CD4-positive, alpha-beta T cell treated with Interleukin-6 for 4 hours (primary cell): ENCODE results near the gene ASB1.

Experiments used
- DNase-seq: peaks from one replicate; pipeline ENCODE4 v3.0.0-alpha.2; 2020; ENCODE audit warnings: mixed read lengths

Gene ASB1

GRCh38 chr2:238426568-238427434, at the start of gene ASB1:
Gene ASB1, plus strand, starts transcription at chr2:238426927. Its CDS starts 144 bp downstream, at chr2:238427071.
- peak; percentile 83 for DNase-seq

GRCh38 chr2:238378230-238379095, 48.3 kb upstream of the ASB1 start:
- no peak for DNase-seq

- peak; percentile 32 for DNase-seq
Measured at GRCh38 chr2:238379096-238379810, 47.5 kb upstream of the ASB1 start.

GRCh38 chr2:238380336-238380735, 46.4 kb upstream of the ASB1 start:
- no peak for DNase-seq

GRCh38 chr2:238380785-238381184, 45.9 kb upstream of the ASB1 start:
- no peak for DNase-seq

GRCh38 chr2:238381341-238382115, 45.2 kb upstream of the ASB1 start:
- no peak for DNase-seq

GRCh38 chr2:238382381-238382781, 44.3 kb upstream of the ASB1 start:
- DNase-seq = no peak

- DNase-seq = no peak
Measured at GRCh38 chr2:238383135-238383534, 43.6 kb upstream of the ASB1 start.

- DNase-seq = no peak
Measured at GRCh38 chr2:238383743-238384380, 42.9 kb upstream of the ASB1 start.

- DNase-seq = no peak
Measured at GRCh38 chr2:238387332-238387731, 39.4 kb upstream of the ASB1 start.

GRCh38 chr2:238388794-238389193, 37.9 kb upstream of the ASB1 start:
- no peak for DNase-seq

- DNase-seq = no peak
Measured at GRCh38 chr2:238389988-238390589, 36.6 kb upstream of the ASB1 start.

GRCh38 chr2:238391042-238391689, 35.6 kb upstream of the ASB1 start:
- DNase-seq = no peak

GRCh38 chr2:238396663-238397062, 30.1 kb upstream of the ASB1 start:
- DNase-seq = no peak

- DNase-seq = no peak
Measured at GRCh38 chr2:238397356-238397755, 29.4 kb upstream of the ASB1 start.

GRCh38 chr2:238398577-238398976, 28.1 kb upstream of the ASB1 start:
- DNase-seq = no peak

- no peak for DNase-seq
Measured at GRCh38 chr2:238399094-238399493, 27.6 kb upstream of the ASB1 start.

- no peak for DNase-seq
Measured at GRCh38 chr2:238401551-238401950, 25.2 kb upstream of the ASB1 start.

GRCh38 chr2:238403632-238404405, 22.9 kb upstream of the ASB1 start:
- no peak for DNase-seq
